HG03439 (cell line): Measurements from ENCODE around the gene STX19.
A peak's percentile ranks its signal among the peaks of the same experiment; 100 is the strongest.

ENCODE experiments used
- ATAC-seq: cut with Tn5 transposase; IDR thresholded peaks from one replicate; pipeline ENCODE4 v1.9.1; 2021; ENCODE audit warnings: mild to moderate bottlenecking, moderate library complexity; ENCODE audit not compliant: unreplicated experiment

The STX19 gene

GRCh38 chr3:94036909-94037507, 8.6 kb upstream of the STX19 start:
- peak; percentile 67 for ATAC-seq

GRCh38 chr3:94026623-94027022, 1.8 kb downstream of the STX19 start:
- ATAC-seq: no peak

- no peak for ATAC-seq
These were observed 4.0 kb downstream of the STX19 start for GRCh38 chr3:94024385-94024784.

DNA sequence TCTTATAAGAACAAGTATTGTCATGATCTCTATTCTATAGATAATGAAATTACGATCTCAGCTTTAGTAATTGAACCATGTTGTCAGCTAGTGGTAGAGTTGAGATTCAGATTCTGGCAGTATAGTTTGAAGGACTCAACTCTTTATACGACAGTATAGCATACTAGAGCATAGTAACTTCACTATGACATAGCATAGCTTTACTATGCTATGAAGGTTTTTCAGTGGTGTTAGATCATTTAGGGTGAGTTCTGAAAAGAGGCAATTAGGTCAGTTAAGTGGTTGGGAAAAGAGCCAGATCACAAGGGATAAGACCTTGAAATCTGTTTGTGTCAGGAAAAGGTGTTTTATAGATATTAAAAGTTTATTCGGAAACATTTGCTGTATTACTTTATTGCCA, 8.1 kb downstream of the STX19 start:
- no peak for ATAC-seq

DNA sequence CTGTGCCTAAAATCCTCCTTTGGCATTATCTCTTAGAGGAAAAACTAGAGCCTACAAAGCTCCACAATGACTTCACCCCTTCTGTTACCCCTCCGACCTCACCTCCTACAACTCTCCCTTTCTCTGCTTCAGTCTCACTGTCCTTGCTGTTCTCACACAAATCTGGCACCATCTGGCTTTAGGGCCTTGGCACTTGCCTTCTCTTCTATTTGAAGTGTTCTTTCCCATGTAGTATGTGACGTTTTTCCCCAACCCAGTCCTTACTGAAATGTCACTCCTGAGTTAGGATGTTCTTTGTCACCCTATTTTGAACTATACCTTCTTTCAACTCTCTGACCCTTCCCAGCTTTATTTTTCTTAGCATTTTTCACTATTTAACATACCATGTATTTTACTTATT, 8.7 kb downstream of the STX19 start:
- no peak for ATAC-seq

DNA sequence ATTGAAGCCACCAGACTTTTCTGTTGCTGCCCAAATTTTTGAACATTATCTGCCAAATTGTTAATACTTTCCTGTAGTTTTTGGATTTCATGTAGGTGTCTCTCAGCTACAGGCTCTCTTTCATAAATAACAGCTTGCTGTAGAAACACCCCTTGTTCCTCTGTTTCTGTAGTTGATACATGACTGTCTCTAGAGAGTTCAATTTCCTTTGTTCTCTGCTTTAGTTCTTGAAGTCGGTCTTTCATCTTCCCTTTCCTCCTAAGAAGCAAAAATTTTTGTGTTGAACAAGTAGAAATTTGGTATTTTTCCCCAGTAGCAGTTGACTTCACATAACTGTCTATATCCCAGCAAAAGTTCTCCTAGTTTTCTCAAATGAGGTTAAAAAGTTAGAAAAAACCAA, 13.4 kb downstream of the STX19 start:
- ATAC-seq: no peak

DNA sequence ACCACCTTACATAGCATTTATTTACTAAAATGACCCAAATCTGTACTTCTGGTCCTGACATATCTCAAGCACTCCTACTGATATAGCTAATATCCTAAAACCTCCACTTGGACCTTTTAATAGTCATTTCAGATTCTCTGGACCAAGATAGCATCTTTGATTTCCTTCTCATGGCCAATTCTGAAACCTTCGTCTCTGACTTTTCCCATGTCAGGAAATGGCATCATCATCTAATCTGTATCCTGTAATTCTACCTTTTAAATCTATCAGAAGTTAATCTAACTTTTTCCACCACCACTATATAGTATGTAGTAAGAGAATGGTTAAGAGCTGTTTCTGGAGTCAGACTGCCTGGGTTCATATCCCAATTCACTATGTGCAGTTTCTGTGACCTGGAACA, 16.2 kb downstream of the STX19 start:
- no peak for ATAC-seq

DNA sequence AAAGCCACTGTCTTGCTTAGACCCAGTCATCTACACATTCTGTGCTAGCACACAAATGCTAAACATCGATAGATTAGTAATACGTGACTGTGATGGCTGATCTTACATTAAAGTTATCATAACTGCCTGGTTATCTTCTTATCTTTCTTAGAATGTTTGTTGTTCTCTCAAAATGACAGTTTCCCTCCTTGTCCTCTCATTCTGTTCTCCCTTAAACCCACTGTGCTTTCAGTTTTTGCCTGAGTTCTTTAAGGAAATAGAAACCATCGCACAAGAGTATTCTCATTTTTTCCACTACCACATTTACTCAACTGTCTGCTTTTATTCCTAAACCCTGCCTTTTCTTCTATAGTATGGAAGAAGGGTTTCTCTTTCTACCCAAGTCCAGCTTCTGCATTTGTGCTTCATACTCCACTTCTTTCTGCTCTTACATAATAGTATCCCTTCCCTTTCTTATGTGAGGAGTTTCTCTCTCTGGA, 17.1 kb downstream of the STX19 start:
- ATAC-seq: no peak

GRCh38 chr3:94009608-94010007, 18.8 kb downstream of the STX19 start:
- no peak for ATAC-seq

- no peak for ATAC-seq
These were observed 20.1 kb downstream of the STX19 start for GRCh38 chr3:94008253-94008652.

DNA sequence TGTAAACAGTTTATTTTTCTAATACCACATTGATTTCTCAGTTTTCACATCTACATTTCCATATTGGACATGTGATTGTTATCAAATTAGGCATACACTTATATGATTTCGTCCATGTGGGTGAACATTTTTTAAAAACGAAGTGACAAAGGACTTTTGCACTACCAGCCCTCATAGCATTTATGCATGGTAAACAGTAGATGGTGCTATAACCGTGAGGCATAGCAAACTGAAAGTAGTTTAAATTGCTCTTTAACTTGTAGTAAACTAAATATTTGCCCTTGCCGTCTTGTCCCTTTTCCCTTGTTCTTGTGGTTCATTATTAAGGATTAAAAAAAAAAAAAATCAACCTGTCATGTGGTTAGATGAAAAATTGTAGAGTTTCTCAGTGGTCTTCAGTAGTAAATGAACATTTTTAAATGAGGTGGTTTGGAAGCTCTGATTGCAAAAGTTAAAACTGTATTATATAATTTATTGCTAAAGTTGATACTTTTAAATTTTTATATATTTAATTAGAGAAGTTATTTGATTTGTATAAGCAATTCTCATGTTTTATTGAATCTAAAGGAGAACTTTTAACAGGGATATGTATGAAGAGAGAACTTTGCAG, 24.0 kb downstream of the STX19 start:
- peak; percentile 91 for ATAC-seq

DNA sequence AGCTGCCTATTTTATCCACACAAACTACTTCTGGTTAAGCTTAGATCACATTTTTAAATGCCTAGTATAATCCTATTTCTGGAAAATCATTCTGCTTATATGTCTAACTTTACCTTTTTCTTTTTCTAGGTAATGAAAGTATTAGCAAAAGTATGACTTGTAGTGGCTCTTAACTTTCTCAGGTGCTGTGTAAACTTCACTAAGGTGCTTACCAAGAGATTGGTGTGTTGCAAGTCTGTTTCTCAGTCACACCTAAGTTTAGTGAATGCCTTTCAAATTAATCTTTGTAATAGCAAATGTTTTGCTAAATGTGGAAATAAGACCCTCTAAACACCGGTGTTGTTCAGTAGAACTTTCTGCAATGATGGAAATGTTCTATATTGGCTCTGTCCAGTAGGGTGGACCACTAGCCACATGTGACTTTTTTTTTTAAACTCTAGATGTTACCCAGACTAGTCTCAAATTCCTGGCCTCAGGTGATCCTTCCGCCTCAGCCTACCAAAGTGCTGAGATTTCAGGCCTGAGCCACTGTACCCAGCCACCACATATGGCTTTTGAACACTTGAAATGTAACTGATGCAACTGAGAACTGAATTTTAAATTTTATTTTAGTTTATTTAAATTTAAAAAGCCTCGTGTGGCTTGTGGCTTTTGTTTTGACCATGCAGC, 26.4 kb downstream of the STX19 start:
- no peak for ATAC-seq

DNA sequence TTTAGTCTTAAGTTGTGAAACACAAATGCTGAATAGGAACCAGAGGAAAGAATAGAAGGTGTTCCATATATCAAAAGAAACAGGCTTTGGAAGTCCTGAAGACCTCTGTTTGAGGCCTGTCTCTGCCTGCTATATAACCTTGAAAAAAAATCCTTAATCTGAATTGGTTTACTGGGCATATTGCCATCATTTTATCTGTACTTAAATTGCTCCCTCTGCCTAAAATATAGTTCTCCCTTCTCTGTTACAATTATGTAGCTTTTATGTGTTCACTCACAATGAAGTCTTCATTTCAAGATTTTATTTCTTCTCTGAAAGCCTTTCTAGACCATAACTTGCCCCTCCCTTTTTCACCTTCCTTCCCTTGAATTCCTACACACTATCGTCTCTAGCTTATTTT, 27.2 kb downstream of the STX19 start:
- ATAC-seq: no peak

- no peak for ATAC-seq
These were observed 34.3 kb downstream of the STX19 start for GRCh38 chr3:93994056-93994455.

DNA sequence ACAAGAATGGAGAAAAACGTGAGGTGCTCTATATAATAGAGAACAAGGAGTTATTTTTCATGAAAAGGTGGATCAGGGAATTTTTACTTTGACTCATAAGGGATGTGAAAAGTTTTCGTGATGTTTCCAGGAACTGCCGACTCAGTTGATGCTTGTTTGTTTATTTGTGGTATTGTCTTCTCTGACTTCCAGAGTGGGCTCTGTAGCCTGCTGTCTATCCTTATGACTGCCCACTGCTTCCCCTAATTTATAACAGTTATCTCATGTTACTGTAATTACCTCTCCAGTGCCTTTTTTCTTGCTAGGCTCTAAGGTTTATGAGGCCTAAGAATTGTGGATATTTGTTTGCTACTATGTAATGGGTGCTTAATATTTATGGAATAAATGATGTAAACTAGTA, 36.2 kb downstream of the STX19 start:
- no peak for ATAC-seq

DNA sequence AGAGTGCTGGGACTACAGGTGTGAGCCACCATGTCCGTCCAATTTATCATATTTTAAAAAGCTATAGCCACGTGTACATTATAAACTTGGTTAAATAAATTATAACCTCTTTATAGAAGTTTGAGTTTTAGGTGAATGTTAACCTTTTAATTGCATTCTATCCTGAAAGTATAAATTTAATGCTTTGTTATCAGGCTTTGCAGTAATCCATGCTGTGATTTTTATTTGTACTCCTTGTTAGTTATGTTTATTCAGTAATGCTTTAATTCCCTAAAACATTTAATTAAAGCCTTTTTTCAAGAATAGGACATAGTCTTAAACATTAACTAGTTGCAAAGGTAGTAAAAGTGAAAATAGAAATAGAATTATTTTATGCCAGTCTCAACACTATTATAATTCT, 36.8 kb downstream of the STX19 start:
- no peak for ATAC-seq

DNA sequence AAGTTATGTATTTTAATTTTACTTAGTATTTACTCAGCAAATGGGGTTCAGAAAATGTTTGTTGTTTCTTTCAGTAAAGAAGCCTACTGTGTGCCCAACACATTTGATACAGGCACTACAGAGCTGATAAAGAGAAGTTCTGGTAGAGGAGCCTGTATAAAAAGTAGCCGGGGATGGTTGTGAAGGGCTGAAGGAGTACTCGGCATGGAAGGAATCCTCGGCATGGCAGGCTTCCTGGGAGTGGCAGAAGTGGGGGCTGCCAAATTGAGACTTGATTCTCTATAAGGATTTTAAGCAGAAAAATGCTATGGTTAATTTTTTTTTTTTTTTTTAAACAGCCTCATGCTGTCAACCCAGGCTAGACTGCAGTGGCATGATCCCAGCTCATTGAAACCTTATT, 39.2 kb downstream of the STX19 start:
- ATAC-seq: no peak

GRCh38 chr3:93988764-93989163, 39.6 kb downstream of the STX19 start:
- no peak for ATAC-seq

DNA sequence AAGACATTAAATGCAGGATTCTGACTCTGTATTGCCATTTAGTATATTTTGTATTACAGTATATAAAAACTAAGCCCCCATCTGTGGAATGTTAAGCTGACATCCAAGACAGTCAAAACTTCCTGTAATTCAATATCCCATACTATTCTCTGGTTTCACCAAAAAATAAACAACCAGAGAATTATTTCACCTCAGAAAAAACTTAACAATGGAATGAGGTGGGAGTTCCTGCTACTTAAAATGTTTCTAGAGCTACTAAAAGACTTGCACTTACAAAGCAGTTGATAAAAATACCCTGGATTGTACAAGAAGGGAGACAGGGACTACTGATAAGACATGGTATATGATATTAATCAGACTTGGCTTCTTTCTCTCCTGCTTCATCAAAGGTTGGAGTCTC, 40.1 kb downstream of the STX19 start:
- no peak for ATAC-seq

DNA sequence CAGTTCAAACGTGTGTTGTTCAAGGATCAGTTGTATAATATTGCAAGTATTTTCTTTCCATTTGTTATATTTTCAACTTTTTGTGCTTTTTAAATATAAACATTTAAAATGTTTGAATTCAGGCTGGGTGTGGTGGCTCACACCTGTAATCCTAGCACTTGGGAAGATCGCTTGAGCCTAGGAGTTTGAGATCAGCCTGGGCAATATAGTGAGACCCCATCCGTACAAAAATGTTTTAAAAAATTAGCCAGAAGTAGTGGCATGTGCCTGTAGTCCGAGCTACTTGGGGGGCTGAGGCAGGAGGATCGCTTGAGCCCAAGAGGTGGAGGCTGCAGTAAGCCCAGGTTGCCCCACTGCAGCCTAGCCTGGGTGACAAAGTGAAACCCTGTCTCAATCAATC, 43.8 kb downstream of the STX19 start:
- no peak for ATAC-seq

GRCh38 chr3:93983408-93983807, 45.0 kb downstream of the STX19 start:
- ATAC-seq: no peak

GRCh38 chr3:93981649-93982048, 46.7 kb downstream of the STX19 start:
- ATAC-seq: no peak
